Esophagus muscularis mucosa (tissue), 4 donors: ENCODE data around the gene CNPY3. TPM values are rescaled to one million over a fixed set of nuclear protein-coding genes. Genes with fewer than 3 reads are reported as not detected.

ENCODE experiments used
- DNase-seq: peaks from one replicate; pipeline ENCODE4 v3.0.0-alpha.2; 2017; ENCODE audit errors: extremely low spot score
- H3K27ac ChIP-seq, 4 donors: fragments of 200-600 bp; sonication (generic); replicated peaks in 1 of 4; 1 replicate in 3 of 4; 2 replicates in 1 of 4; pipeline ENCODE4 v1.5.1; 2016 to 2019; ENCODE audit warnings: mild to moderate bottlenecking in 1 of 4
- H3K27me3 ChIP-seq, 4 donors: fragments of 200-600 bp; sonication (generic); one replicate each; pipeline versions ENCODE4 v1.5.1 to v1.6.0; 2016 to 2019
- H3K36me3 ChIP-seq, 4 donors: fragments of 200-600 bp; sonication (generic); one replicate each; pipeline ENCODE4 v1.5.1; 2016 to 2019
- H3K4me1 ChIP-seq, 4 donors: fragments of 200-600 bp; sonication (generic); one replicate each; pipeline ENCODE4 v1.5.1; 2016 to 2019
- H3K4me3 ChIP-seq, 4 donors: fragments of 200-600 bp; sonication (generic); 1 replicate in 2 of 4; 2 replicates in 2 of 4; pipeline ENCODE4 v1.5.1; 2016 to 2019; ENCODE audit warnings: mild to moderate bottlenecking in 4 of 4, moderate library complexity in 1 of 4
- H3K9me3 ChIP-seq, 4 donors: fragments of 200-600 bp; sonication (generic); 1 replicate in 3 of 4; 2 replicates in 1 of 4; pipeline ENCODE4 v1.5.1; 2016 to 2019
- CTCF ChIP-seq, 3 experiments: fragments of 200-600 bp in 2 of 3; fragments of 450-650 bp in 1 of 3; sonication (generic) in 2 of 3; IDR thresholded peaks; one replicate each; pipeline ENCODE4 v1.5.1; 2017 to 2019; ENCODE audit warnings: antibody characterized with exemption in 3 of 3, mild to moderate bottlenecking in 2 of 3, moderate library complexity in 1 of 3
- EP300 ChIP-seq: sonication (generic); formaldehyde crosslinking; IDR thresholded peaks from one replicate; pipeline ENCODE4 v1.6.1; 2017; ENCODE audit warnings: antibody characterized with exemption
- POLR2A ChIP-seq: fragments of 450-650 bp; IDR thresholded peaks from one replicate; pipeline ENCODE4 v1.6.1; 2017; ENCODE audit warnings: antibody characterized with exemption, moderate library complexity, mild to moderate bottlenecking, low read depth
- POLR2AphosphoS5 ChIP-seq, 2 donors: sonication (generic); formaldehyde crosslinking; IDR thresholded peaks; one replicate each; pipeline ENCODE4 v1.6.1; 2017; ENCODE audit warnings: antibody characterized with exemption in 2 of 2
- WGBS: methylation state at CpG from one replicate; pipeline ENCODE4 v1.1.5; 2018; 5-methylcytosine and 5-hydroxymethylcytosine counted together
- intact Hi-C: fragments of 100-400 bp; cut with DNase I; formaldehyde crosslinking; loops from one replicate; pipeline ENCODE4 v1.15.1; 2023
- total RNA-seq, 4 donors: library from RNA; depleted of rRNA; stranded (reverse); fragments of >200 nt; gene quantifications; one replicate each; pipeline versions ENCODE4 v1.1.0 to v1.2.1, GENCODE V29; 2016

The CNPY3 gene
- total RNA-seq, 4 donors from 2014 or later, result 24.5 to 39.6 (median 34.3) TPM

- intact Hi-C loops, result no loop called here
Observed at GRCh38 chr6:42937548-42938427, 8.5 kb downstream of the CNPY3 start.

GRCh38 chr6:42938428-42938796, 9.1 kb downstream of the CNPY3 start:
- no peak overlapping the region for H3K27ac ChIP-seq
- peaks cover 32 to 92% (median 67%) of the 10 kb centered on the region in 4 donors for H3K36me3 ChIP-seq
- no peaks in the 10 kb centered on the region for H3K4me1 ChIP-seq
- no peak for DNase-seq
- H3K27me3 ChIP-seq, result no peaks in the 10 kb centered on the region
- no peaks in the 10 kb centered on the region for H3K9me3 ChIP-seq
- TF ChIP-seq POLR2AphosphoS5 (IDR thresholded peaks at IDR 0.05), result no peak
- no peak for TF ChIP-seq CTCF (IDR thresholded peaks at IDR 0.05)
- no peak for TF ChIP-seq EP300
- no peak for TF ChIP-seq POLR2A
- WGBS, result 88% methylated on average over 4 of the region's 5 CpGs
- H3K4me3 ChIP-seq, result no peak overlapping the region
- intact Hi-C loops, result no loop called here

More at GRCh38 chr6:42937548-42938427, 8.5 kb downstream of the CNPY3 start:
- TF ChIP-seq POLR2AphosphoS5 (IDR thresholded peaks at IDR 0.05), result no peak
- no peak for TF ChIP-seq CTCF (IDR thresholded peaks at IDR 0.05)
- no peak for TF ChIP-seq POLR2A
- TF ChIP-seq EP300, result no peak
- 92% methylated on average over 12 of the region's 13 CpGs for WGBS
- peaks cover 32 to 85% (median 67%) of the 10 kb centered on the region in 4 donors for H3K36me3 ChIP-seq
- no peaks in the 10 kb centered on the region for H3K9me3 ChIP-seq
- no peak overlapping the region for H3K4me3 ChIP-seq
- H3K27ac ChIP-seq, result no peak overlapping the region
- no peaks in the 10 kb centered on the region for H3K27me3 ChIP-seq
- no peak for DNase-seq
- H3K4me1 ChIP-seq, result peaks cover 0 to 6% (median 5%) of the 10 kb centered on the region in 4 donors

GRCh38 chr6:42938987-42939809, 9.9 kb downstream of the CNPY3 start:
- Histone ChIP-seq H3K9me3 (no peaks in the 10 kb centered on the region), H3K4me1 (no peaks in the 10 kb centered on the region), H3K27ac (no peak overlapping the region), H3K4me3 (no peak overlapping the region), H3K27me3 (no peaks in the 10 kb centered on the region), H3K36me3 (peaks cover 32 to 97% (median 65%) of the 10 kb centered on the region in 4 donors)
- intact Hi-C loops, result no loop called here
- no peak for DNase-seq
- WGBS, result 85% methylated on average over 9 of the region's 9 CpGs
- no peak for TF ChIP-seq POLR2AphosphoS5 (IDR thresholded peaks at IDR 0.05)
- TF ChIP-seq POLR2A, result no peak
- no peak for TF ChIP-seq CTCF (IDR thresholded peaks at IDR 0.05)

GRCh38 chr6:42939810-42940167, 10.5 kb downstream of the CNPY3 start:
- no peaks in the 10 kb centered on the region for H3K27me3 ChIP-seq
- intact Hi-C loops, result no loop called here
- no peaks in the 10 kb centered on the region for H3K4me1 ChIP-seq
- TF ChIP-seq EP300 (no peak), POLR2AphosphoS5 (IDR thresholded peaks at IDR 0.05) (no peak), CTCF (IDR thresholded peaks at IDR 0.05) (no peak), POLR2A (no peak)
- H3K36me3 ChIP-seq, result peaks cover 32 to 97% (median 64%) of the 10 kb centered on the region in 4 donors
- 88% methylated on average over 4 of the region's 4 CpGs for WGBS
- H3K9me3 ChIP-seq, result no peaks in the 10 kb centered on the region
- H3K27ac ChIP-seq, result no peak overlapping the region
- no peak for DNase-seq
- H3K4me3 ChIP-seq, result no peak overlapping the region
